OCI-LY3 (cell line): Measurements from ENCODE around the gene CMSS1.

Experiments used
- EZH2phosphoT487 ChIP-seq: fragments of 200-600 bp; shearing (Covaris generic); IDR thresholded peaks from 2 replicates; pipeline ENCODE4 v1.6.1; 2018; ENCODE audit warnings: antibody characterized with exemption, mixed run types, low read depth
- TF ChIP-seq, protein P1 (sequence below): fragments of 200-600, 300-600 bp; sonication (generic); IDR thresholded peaks from 2 replicates; pipeline ENCODE4 v1.5.1; 2014; ENCODE audit warnings: antibody characterized with exemption, low read length, low read depth

- no peak for TF ChIP-seq EZH2phosphoT487
- TF ChIP-seq, protein P1, sequence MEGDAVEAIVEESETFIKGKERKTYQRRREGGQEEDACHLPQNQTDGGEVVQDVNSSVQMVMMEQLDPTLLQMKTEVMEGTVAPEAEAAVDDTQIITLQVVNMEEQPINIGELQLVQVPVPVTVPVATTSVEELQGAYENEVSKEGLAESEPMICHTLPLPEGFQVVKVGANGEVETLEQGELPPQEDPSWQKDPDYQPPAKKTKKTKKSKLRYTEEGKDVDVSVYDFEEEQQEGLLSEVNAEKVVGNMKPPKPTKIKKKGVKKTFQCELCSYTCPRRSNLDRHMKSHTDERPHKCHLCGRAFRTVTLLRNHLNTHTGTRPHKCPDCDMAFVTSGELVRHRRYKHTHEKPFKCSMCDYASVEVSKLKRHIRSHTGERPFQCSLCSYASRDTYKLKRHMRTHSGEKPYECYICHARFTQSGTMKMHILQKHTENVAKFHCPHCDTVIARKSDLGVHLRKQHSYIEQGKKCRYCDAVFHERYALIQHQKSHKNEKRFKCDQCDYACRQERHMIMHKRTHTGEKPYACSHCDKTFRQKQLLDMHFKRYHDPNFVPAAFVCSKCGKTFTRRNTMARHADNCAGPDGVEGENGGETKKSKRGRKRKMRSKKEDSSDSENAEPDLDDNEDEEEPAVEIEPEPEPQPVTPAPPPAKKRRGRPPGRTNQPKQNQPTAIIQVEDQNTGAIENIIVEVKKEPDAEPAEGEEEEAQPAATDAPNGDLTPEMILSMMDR, result no peak
These were observed 59.4 kb downstream of the CMSS1 start for GRCh38 chr3:99877031-99877579.
